ENCODE measurements around the gene UAP1L1.
"Not testable (repeated sequence)": the region's sequence is repeated elsewhere in the genome, so short reads cannot be mapped to it uniquely, and the experiment has no call there.

The UAP1L1 gene

GRCh38 chr9:137056739-137057415 is 20.4 kb upstream of the UAP1L1 start:
- no peak for DNase-seq (ENCODE audit: low read depth in 2 of 2)

- no peak for DNase-seq (ENCODE audit: low read depth in 2 of 2)
Observed at GRCh38 chr9:137057545-137057944, 19.8 kb upstream of the UAP1L1 start.

GRCh38 chr9:137058521-137059234 is 18.6 kb upstream of the UAP1L1 start:
- no peak for DNase-seq (ENCODE audit: low read depth in 2 of 2)

GRCh38 chr9:137062384-137062783 is 14.9 kb upstream of the UAP1L1 start:
- no peak for DNase-seq (ENCODE audit: low read depth in 2 of 2)

- DNase-seq (ENCODE audit: low read depth in 2 of 2): not testable (repeated sequence)
Observed at GRCh38 chr9:137062798-137063197, 14.5 kb upstream of the UAP1L1 start.

GRCh38 chr9:137063311-137064026 is 13.8 kb upstream of the UAP1L1 start:
- DNase-seq (ENCODE audit: low read depth in 2 of 2): no peak

- DNase-seq (ENCODE audit: low read depth in 2 of 2): no peak
Observed at GRCh38 chr9:137064027-137064879, 13.1 kb upstream of the UAP1L1 start.

GRCh38 chr9:137064880-137065164 is 12.5 kb upstream of the UAP1L1 start:
- no peak for DNase-seq (ENCODE audit: low read depth in 2 of 2)

- no peak for DNase-seq (ENCODE audit: low read depth in 2 of 2)
Observed at GRCh38 chr9:137065336-137065967, 11.9 kb upstream of the UAP1L1 start.

- DNase-seq (ENCODE audit: low read depth in 2 of 2): no peak
Observed at GRCh38 chr9:137066096-137066861, 11.0 kb upstream of the UAP1L1 start.

GRCh38 chr9:137067860-137068538 is 9.3 kb upstream of the UAP1L1 start:
- DNase-seq (ENCODE audit: low read depth in 2 of 2): peak; percentile 72 to 77

GRCh38 chr9:137068539-137069507 is 8.5 kb upstream of the UAP1L1 start:
- no peak for DNase-seq (ENCODE audit: low read depth in 2 of 2)

- DNase-seq (ENCODE audit: low read depth in 2 of 2): no peak
Observed at GRCh38 chr9:137069508-137070091, 7.7 kb upstream of the UAP1L1 start.

- peak; percentile 73 to 79 for DNase-seq (ENCODE audit: low read depth in 2 of 2)
Observed at GRCh38 chr9:137070201-137070905, 7.0 kb upstream of the UAP1L1 start, which contains the start of gene SAPCD2. Gene SAPCD2 (minus strand): TSS chr9:137070557. CDS start chr9:137070460, 97 bp downstream.

- DNase-seq (ENCODE audit: low read depth in 2 of 2): no peak
Observed at GRCh38 chr9:137070906-137071275, 6.4 kb upstream of the UAP1L1 start.

- DNase-seq (ENCODE audit: low read depth in 2 of 2): no peak
Observed at GRCh38 chr9:137071282-137071681, 6.0 kb upstream of the UAP1L1 start.

GRCh38 chr9:137073992-137074399 is 3.3 kb upstream of the UAP1L1 start:
- DNase-seq (ENCODE audit: low read depth in 2 of 2): no peak

Measured in stimulated activated CD4-positive, alpha-beta T cell treated with anti-CD3 and anti-CD28 coated beads, Interleukin-15, amount 100 ng/mL, for 48 hours (primary cell).